Activated CD8-positive, alpha-beta memory T cell treated with anti-CD3 and anti-CD28 coated beads for 48 hours (primary cell): ENCODE measurements around the gene BST1.

Experiments
- DNase-seq, 3 experiments: peaks; one replicate each; pipeline ENCODE4 v3.0.0-alpha.2; 2020; ENCODE audit warnings: low read depth in 2 of 3, low spot score in 2 of 3

Gene BST1

GRCh38 chr4:15702941-15703403, at the start of gene BST1:
Gene BST1, plus strand, starts transcription at chr4:15703065. Its CDS starts 80 bp downstream, at chr4:15703145.
- peak; percentile 8 to 22 (median 15) for DNase-seq

- DNase-seq: no peak
Observed at GRCh38 chr4:15653420-15653819, 49.4 kb upstream of the BST1 start.

GRCh38 chr4:15653864-15654592, 48.8 kb upstream of the BST1 start:
- DNase-seq: no peak

GRCh38 chr4:15654593-15655222, 48.2 kb upstream of the BST1 start:
- DNase-seq: peak; percentile 31 to 32 (median 31)

GRCh38 chr4:15655223-15656037, 47.4 kb upstream of the BST1 start, which contains the start of gene FBXL5:
Gene FBXL5, minus strand, starts transcription at chr4:15655357. Its CDS starts 70 bp downstream, at chr4:15655287.
- peak; percentile 52 to 72 (median 54) for DNase-seq

GRCh38 chr4:15656038-15656470, 46.8 kb upstream of the BST1 start:
- DNase-seq: no peak

- no peak for DNase-seq
Observed at GRCh38 chr4:15657366-15657765, 45.5 kb upstream of the BST1 start.

GRCh38 chr4:15658136-15658770, 44.6 kb upstream of the BST1 start:
- no peak for DNase-seq

GRCh38 chr4:15658781-15659180, 44.1 kb upstream of the BST1 start:
- DNase-seq: no peak

- no peak for DNase-seq
Observed at GRCh38 chr4:15659768-15660570, 42.9 kb upstream of the BST1 start.

GRCh38 chr4:15665753-15666365, 37.0 kb upstream of the BST1 start:
- no peak for DNase-seq

- DNase-seq: no peak
Observed at GRCh38 chr4:15667006-15667405, 35.9 kb upstream of the BST1 start.

GRCh38 chr4:15668566-15669435, 34.1 kb upstream of the BST1 start:
- no peak for DNase-seq

- no peak for DNase-seq
Observed at GRCh38 chr4:15670576-15670975, 32.3 kb upstream of the BST1 start.

- DNase-seq: no peak
Observed at GRCh38 chr4:15672101-15672500, 30.8 kb upstream of the BST1 start.

GRCh38 chr4:15673337-15673736, 29.5 kb upstream of the BST1 start:
- DNase-seq: no peak

- no peak for DNase-seq
Observed at GRCh38 chr4:15674046-15674445, 28.8 kb upstream of the BST1 start.

- DNase-seq: no peak
Observed at GRCh38 chr4:15674926-15675325, 27.9 kb upstream of the BST1 start.

GRCh38 chr4:15675356-15675755, 27.5 kb upstream of the BST1 start:
- no peak for DNase-seq
